CD14-positive monocyte (primary cell): ENCODE measurements around the gene FAM170B. TPM values are rescaled to one million over a fixed set of nuclear protein-coding genes. Genes with fewer than 3 reads are reported as not detected.

Source experiments
- DNase-seq, 3 donors: peaks; one replicate each; pipeline ENCODE4 v3.0.0-alpha.2; 2011 to 2022
- H2AFZ ChIP-seq: 2 replicates; pipeline ENCODE4 v1.6.0; 2012; ENCODE audit warnings: mild to moderate bottlenecking, low read depth, low read length, inconsistent platforms; ENCODE audit not compliant: insufficient read depth, poor library complexity, severe bottlenecking
- H3K27ac ChIP-seq, 2 donors: 1 replicate in 1 of 2; 2 replicates in 1 of 2; pipeline ENCODE4 v1.5.1; 2012 to 2013; ENCODE audit warnings: low read length in 2 of 2, control low read depth in 1 of 2, inconsistent platforms in 1 of 2, low read depth in 1 of 2, mild to moderate bottlenecking in 1 of 2
- H3K27me3 ChIP-seq, 2 donors: one replicate each; pipeline versions ENCODE4 v1.6.0 to v1.6.1; 2011 to 2013; ENCODE audit warnings: low read length in 2 of 2; ENCODE audit not compliant: control insufficient read depth in 2 of 2, insufficient read depth in 2 of 2
- H3K36me3 ChIP-seq, 2 donors: replicated peaks in 1 of 2; 1 replicate in 1 of 2; 2 replicates in 1 of 2; pipeline versions ENCODE4 v1.5.1 to v1.6.1; 2012 to 2013; ENCODE audit warnings: low read length in 2 of 2, control low read depth in 1 of 2, inconsistent platforms in 1 of 2, mild to moderate bottlenecking in 1 of 2; ENCODE audit not compliant: insufficient read depth in 2 of 2, control insufficient read depth in 1 of 2
- H3K4me1 ChIP-seq, 2 donors: 1 replicate in 1 of 2; 2 replicates in 1 of 2; pipeline versions ENCODE4 v1.5.1 to v1.6.1; 2012 to 2013; ENCODE audit warnings: low read length in 2 of 2, control low read depth in 1 of 2, inconsistent platforms in 1 of 2, mild to moderate bottlenecking in 1 of 2, moderate library complexity in 1 of 2; ENCODE audit not compliant: insufficient read depth in 2 of 2, control insufficient read depth in 1 of 2
- H3K4me2 ChIP-seq: replicated peaks from 2 replicates; pipeline ENCODE3; 2012; ENCODE audit warnings: low read length, moderate library complexity, mild to moderate bottlenecking; ENCODE audit not compliant: poor library complexity, severe bottlenecking; ENCODE audit errors: extremely low read depth
- H3K4me3 ChIP-seq, 3 experiments: fragments of 200-600 bp in 1 of 3; sonication (generic) in 1 of 3; replicated peaks in 1 of 3; 1 replicate in 2 of 3; 2 replicates in 1 of 3; pipeline ENCODE4 v1.5.1; 2011 to 2013; ENCODE audit warnings: low read length in 3 of 3, mild to moderate bottlenecking in 3 of 3, control low read depth in 2 of 3, low read depth in 2 of 3, inconsistent platforms in 1 of 3, moderate library complexity in 1 of 3
- H3K79me2 ChIP-seq: 2 replicates; pipeline ENCODE4 v1.6.0; 2012; ENCODE audit warnings: mild to moderate bottlenecking, control low read depth, inconsistent platforms, low read length, moderate library complexity; ENCODE audit not compliant: insufficient read depth
- H3K9ac ChIP-seq: 2 replicates; pipeline ENCODE4 v1.6.0; 2017; ENCODE audit warnings: low read length, mild to moderate bottlenecking; ENCODE audit not compliant: insufficient read depth, poor library complexity, severe bottlenecking
- H3K9me3 ChIP-seq, 2 donors: replicated peaks in 1 of 2; 1 replicate in 1 of 2; 2 replicates in 1 of 2; pipeline versions ENCODE4 v1.5.1 to v1.6.1; 2012 to 2013; ENCODE audit warnings: low read length in 2 of 2, control low read depth in 1 of 2; ENCODE audit not compliant: control insufficient read depth in 1 of 2, insufficient read depth in 1 of 2
- H4K20me1 ChIP-seq: 2 replicates; pipeline ENCODE4 v1.6.0; 2012; ENCODE audit warnings: mild to moderate bottlenecking, low read length, control low read depth, moderate library complexity; ENCODE audit not compliant: insufficient read depth
- H3K27ac Mint-ChIP-seq, 7 donors: one replicate each; pipeline ENCODE4 v1.8.0; 2020; ENCODE audit warnings: mild to moderate bottlenecking in 7 of 7, mixed read lengths in 7 of 7, moderate library complexity in 6 of 7, inconsistent platforms in 2 of 7
- H3K27me3 Mint-ChIP-seq, 3 donors: one replicate each; pipeline ENCODE4 v1.8.0; 2021 to 2022; ENCODE audit warnings: low read depth in 3 of 3, mild to moderate bottlenecking in 3 of 3, mixed read lengths in 3 of 3, moderate library complexity in 3 of 3, inconsistent platforms in 1 of 3
- H3K36me3 Mint-ChIP-seq, 2 donors: one replicate each; pipeline ENCODE4 v1.8.0; 2020; ENCODE audit warnings: mixed read lengths in 2 of 2, inconsistent platforms in 1 of 2, mild to moderate bottlenecking in 1 of 2
- H3K4me1 Mint-ChIP-seq: one replicate; pipeline ENCODE4 v1.8.0; 2020; ENCODE audit warnings: mild to moderate bottlenecking, mixed read lengths
- H3K4me3 Mint-ChIP-seq, 2 donors: one replicate each; pipeline ENCODE4 v1.8.0; 2020; ENCODE audit warnings: mild to moderate bottlenecking in 2 of 2, mixed read lengths in 2 of 2, moderate library complexity in 1 of 2
- H3K9me3 Mint-ChIP-seq, 7 donors: one replicate each; pipeline ENCODE4 v1.8.0; 2020 to 2022; ENCODE audit warnings: mixed read lengths in 7 of 7, mild to moderate bottlenecking in 6 of 7, moderate library complexity in 6 of 7, inconsistent platforms in 2 of 7
- CTCF ChIP-seq: fragments of 200-600 bp; IDR thresholded peaks from one replicate; pipeline ENCODE4 v1.8.0; 2022; ENCODE audit warnings: antibody characterized with exemption, mild to moderate bottlenecking
- WGBS: methylation state at CpG from one replicate; pipeline ENCODE4 v1.1.5; 2013; ENCODE audit warnings: missing lambda C conversion rate; ENCODE audit not compliant: insufficient coverage; 5-methylcytosine and 5-hydroxymethylcytosine counted together
- intact Hi-C, 2 donors: fragments of 100-400 bp; cut with micrococcal nuclease; formaldehyde crosslinking; loops; one replicate each; pipeline versions ENCODE4 v1.15.0 to v1.15.1; 2023
- polyA plus RNA-seq, 3 donors: library from polyadenylated mRNA; depleted of rRNA in 1 of 3; unstranded in 2 of 3; stranded (reverse) in 1 of 3; fragments of 300-500 nt in 2 of 3; fragments of >200 nt in 1 of 3; fragmentation: Illumina TruSeq in 2 of 3; gene quantifications; 1 replicate in 2 of 3; 2 replicates in 1 of 3; pipeline ENCODE4 v1.2.3, GENCODE V29; 2012 to 2021

Gene FAM170B
- polyA plus RNA-seq, 3 donors: not detected

DNA sequence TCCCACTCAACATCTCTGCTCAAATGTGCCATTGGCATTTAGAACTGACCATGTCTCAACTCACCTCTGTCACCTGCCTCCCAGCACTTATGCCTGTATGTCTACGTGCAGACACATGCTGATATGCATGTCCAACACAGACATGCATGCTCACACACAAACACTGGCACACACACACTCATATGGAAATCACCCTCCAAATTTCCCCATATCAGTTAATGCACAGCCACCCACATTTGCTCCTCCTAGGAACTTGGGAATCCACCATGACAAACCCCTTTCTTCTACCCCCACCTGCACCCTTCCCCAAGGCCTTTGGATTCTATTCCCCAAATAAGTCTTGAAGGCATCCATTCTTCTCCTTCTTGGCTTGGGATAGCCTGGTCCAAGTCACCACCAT lies 4.4 kb downstream of the FAM170B start:
- Histone ChIP-seq H2AFZ (no peak overlapping the region), H3K4me2 (no peak overlapping the region), H3K9me3 (no peaks in the 10 kb centered on the region), H3K4me1 (peaks cover 0 to under 1% of the 10 kb centered on the region in 2 donors), H3K36me3 (no peaks in the 10 kb centered on the region), H4K20me1 (no peaks in the 10 kb centered on the region), H3K79me2 (no peaks in the 10 kb centered on the region), H3K9ac (no peak overlapping the region), H3K27ac (no peak overlapping the region), H3K4me3 (no peak overlapping the region), H3K27me3 (no peaks in the 10 kb centered on the region)
- Mint-ChIP-seq H3K4me1 (peaks cover 4% of the 10 kb centered on the region), H3K27ac (no peak overlapping the region), H3K4me3 (no peak overlapping the region), H3K36me3 (no peaks in the 10 kb centered on the region), H3K27me3 (peaks cover 2 to 5% (median 4%) of the 10 kb centered on the region in 3 donors), H3K9me3 (peaks cover 0 to 3% (median 0%) of the 10 kb centered on the region in 7 donors)
- DNase-seq: no peak
- intact Hi-C loops: no loop called here
- 91% methylated on average over 1 of the region's 1 CpG for WGBS
- no peak for TF ChIP-seq CTCF

DNA sequence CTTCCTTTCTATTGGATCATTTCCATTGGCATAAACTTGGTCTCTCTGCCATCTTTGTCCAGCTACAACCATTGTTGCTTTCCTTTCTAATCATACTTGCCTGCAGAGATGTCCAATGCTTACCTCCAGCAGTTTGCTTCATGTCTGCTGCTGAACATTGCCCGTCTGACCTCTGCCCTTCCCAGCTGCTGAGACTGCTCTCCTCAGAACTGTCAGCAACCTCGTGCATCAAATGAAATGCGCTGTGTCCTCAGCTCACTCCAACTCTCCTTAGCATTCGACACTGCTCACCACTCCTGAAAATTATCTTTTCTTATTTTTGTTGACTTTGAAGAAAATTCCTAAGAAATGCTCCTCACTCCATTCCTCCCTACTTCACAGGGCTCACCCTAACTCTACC lies 5.0 kb downstream of the FAM170B start:
- Histone ChIP-seq H3K27ac (no peak overlapping the region), H3K4me2 (no peak overlapping the region), H3K9me3 (no peaks in the 10 kb centered on the region), H3K27me3 (no peaks in the 10 kb centered on the region), H2AFZ (no peak overlapping the region), H4K20me1 (no peaks in the 10 kb centered on the region), H3K9ac (no peak overlapping the region), H3K4me1 (no peaks in the 10 kb centered on the region), H3K4me3 (no peak overlapping the region), H3K79me2 (no peaks in the 10 kb centered on the region), H3K36me3 (no peaks in the 10 kb centered on the region)
- no peak for TF ChIP-seq CTCF
- intact Hi-C loops: no loop called here
- no peaks in the 10 kb centered on the region for H3K4me1 Mint-ChIP-seq
- H3K4me3 Mint-ChIP-seq: no peak overlapping the region
- 86% methylated on average over 3 of the region's 4 CpGs for WGBS
- no peaks in the 10 kb centered on the region for H3K36me3 Mint-ChIP-seq
- no peak for DNase-seq
- peaks cover 2 to 5% (median 4%) of the 10 kb centered on the region in 3 donors for H3K27me3 Mint-ChIP-seq
- H3K27ac Mint-ChIP-seq: no peak overlapping the region
- H3K9me3 Mint-ChIP-seq: peaks cover 0 to 3% (median 0%) of the 10 kb centered on the region in 7 donors
